ENCODE results near the gene SNX20.

DNA sequence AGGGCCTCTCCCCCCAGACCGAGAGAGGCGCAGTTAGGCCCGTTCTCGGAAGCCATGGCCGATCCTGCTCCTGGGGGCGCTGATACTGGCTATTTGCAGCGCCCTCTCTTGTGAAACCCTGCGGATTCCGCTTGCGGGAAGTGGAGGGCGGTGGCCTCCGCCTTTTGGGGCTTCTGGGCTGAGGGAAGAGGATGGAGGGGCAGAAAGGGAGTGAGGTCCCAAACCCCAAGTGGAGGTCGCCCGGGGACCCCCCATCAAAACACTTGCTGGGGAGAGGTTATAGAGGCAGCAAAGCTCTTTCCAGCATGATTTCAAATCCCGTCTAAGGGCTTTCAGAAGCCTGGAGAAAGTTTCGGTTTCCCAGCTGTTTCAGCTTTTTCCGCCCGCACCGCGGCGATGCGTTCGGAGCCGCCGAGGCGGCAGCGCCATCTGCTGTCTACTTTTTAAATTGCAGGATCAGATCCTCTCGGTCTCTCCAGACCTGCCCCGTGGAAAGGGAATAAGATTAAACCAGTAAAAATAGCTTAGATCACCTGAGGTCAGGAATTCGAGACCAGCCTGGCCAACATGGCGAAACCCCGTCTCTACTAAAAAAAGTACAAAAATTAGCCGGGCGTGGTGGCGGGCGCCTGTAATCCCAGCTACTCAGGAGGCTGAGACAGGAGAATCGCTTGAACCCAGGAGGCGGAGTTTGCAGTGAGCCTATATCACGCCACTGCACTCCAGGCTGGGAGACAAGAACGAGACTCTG is 15.8 kb downstream of the SNX20 start:
- no peak for TF ChIP-seq ZFP30 (CRISPR knock-in tag; IDR thresholded peaks at IDR 0.05)
- TF ChIP-seq, protein P1, sequence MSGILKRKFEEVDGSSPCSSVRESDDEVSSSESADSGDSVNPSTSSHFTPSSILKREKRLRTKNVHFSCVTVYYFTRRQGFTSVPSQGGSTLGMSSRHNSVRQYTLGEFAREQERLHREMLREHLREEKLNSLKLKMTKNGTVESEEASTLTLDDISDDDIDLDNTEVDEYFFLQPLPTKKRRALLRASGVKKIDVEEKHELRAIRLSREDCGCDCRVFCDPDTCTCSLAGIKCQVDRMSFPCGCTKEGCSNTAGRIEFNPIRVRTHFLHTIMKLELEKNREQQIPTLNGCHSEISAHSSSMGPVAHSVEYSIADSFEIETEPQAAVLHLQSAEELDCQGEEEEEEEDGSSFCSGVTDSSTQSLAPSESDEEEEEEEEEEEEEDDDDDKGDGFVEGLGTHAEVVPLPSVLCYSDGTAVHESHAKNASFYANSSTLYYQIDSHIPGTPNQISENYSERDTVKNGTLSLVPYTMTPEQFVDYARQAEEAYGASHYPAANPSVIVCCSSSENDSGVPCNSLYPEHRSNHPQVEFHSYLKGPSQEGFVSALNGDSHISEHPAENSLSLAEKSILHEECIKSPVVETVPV (CRISPR knock-in tag; IDR thresholded peaks at IDR 0.05) = no peak
- no peak for TF ChIP-seq ISL1 (CRISPR knock-in tag; IDR thresholded peaks at IDR 0.05)
- TF ChIP-seq TOX (CRISPR knock-in tag; IDR thresholded peaks at IDR 0.05; ENCODE audit: borderline replicate concordance) = no peak
- no peak for TF ChIP-seq ARNTL (CRISPR knock-in tag; IDR thresholded peaks at IDR 0.05; ENCODE audit: borderline replicate concordance, low read depth)
- no peak for TF ChIP-seq ZNF8 (CRISPR knock-in tag; IDR thresholded peaks at IDR 0.05)
- TF ChIP-seq OSR1 (CRISPR knock-in tag; IDR thresholded peaks at IDR 0.05) = no peak
- TF ChIP-seq ZC3H10 (CRISPR knock-in tag; IDR thresholded peaks at IDR 0.05) = no peak

Data from SK-N-SH treated with all-trans-retinoic acid at 6 μM for 48 hours (cell line).